Liver (tissue), 9 donors: ENCODE measurements around the gene GNAO1. TPM values are rescaled to one million over a fixed set of nuclear protein-coding genes. Genes with fewer than 3 reads are reported as not detected.

Source experiments
- DNase-seq: peaks from one replicate; pipeline ENCODE4 v3.0.0-alpha.2; 2017; ENCODE audit warnings: low spot score
- H3K27ac ChIP-seq, 2 donors: one replicate each; pipeline ENCODE4 v1.7.0; 2013; ENCODE audit warnings: inconsistent platforms in 2 of 2, low read length in 2 of 2, control low read depth in 1 of 2, low read depth in 1 of 2, mild to moderate bottlenecking in 1 of 2
- H3K27me3 ChIP-seq, 4 donors: one replicate each; pipeline versions ENCODE4 v1.6.1 to v1.7.0; 2013; ENCODE audit warnings: low read length in 3 of 4, inconsistent platforms in 1 of 4, mild to moderate bottlenecking in 1 of 4, moderate library complexity in 1 of 4; ENCODE audit not compliant: control insufficient read depth in 4 of 4, insufficient read depth in 4 of 4
- H3K36me3 ChIP-seq, 4 donors: one replicate each; pipeline versions ENCODE4 v1.6.1 to v1.7.0; 2013; ENCODE audit warnings: low read length in 3 of 4, mild to moderate bottlenecking in 3 of 4, low read depth in 1 of 4, moderate library complexity in 1 of 4; ENCODE audit not compliant: control insufficient read depth in 4 of 4, insufficient read depth in 3 of 4
- H3K4me1 ChIP-seq, 4 donors: one replicate each; pipeline versions ENCODE4 v1.6.1 to v1.7.0; 2013; ENCODE audit warnings: low read length in 3 of 4, mild to moderate bottlenecking in 3 of 4, moderate library complexity in 1 of 4; ENCODE audit not compliant: control insufficient read depth in 4 of 4, insufficient read depth in 4 of 4
- H3K4me3 ChIP-seq, 3 donors: one replicate each; pipeline versions ENCODE4 v1.6.1 to v1.7.0; 2013; ENCODE audit warnings: low read length in 3 of 3, control low read depth in 1 of 3, low read depth in 1 of 3, mild to moderate bottlenecking in 1 of 3
- H3K9ac ChIP-seq, 2 donors: one replicate each; pipeline ENCODE4 v1.7.0; 2013; ENCODE audit warnings: low read length in 2 of 2, mild to moderate bottlenecking in 2 of 2, moderate library complexity in 2 of 2, control low read depth in 1 of 2, low read depth in 1 of 2
- H3K9me3 ChIP-seq, 4 donors: one replicate each; pipeline versions ENCODE4 v1.6.1 to v1.7.0; 2013; ENCODE audit warnings: low read length in 3 of 4; ENCODE audit not compliant: control insufficient read depth in 4 of 4
- CTCF ChIP-seq: fragments of 150-350 bp; IDR thresholded peaks from 2 replicates; pipeline ENCODE4 v1.5.1; 2017; ENCODE audit warnings: improper control_type of control experiment, low read depth, low read length; ENCODE audit not compliant: missing input control
- EGR1 ChIP-seq, 2 donors: IDR thresholded peaks; 2 replicates each; pipeline ENCODE4 v1.6.1; 2016 to 2018; ENCODE audit warnings: antibody characterized with exemption in 2 of 2, low read depth in 2 of 2
- FOXA1 ChIP-seq: IDR thresholded peaks from 2 replicates; pipeline ENCODE4 v1.6.1; 2016; ENCODE audit warnings: antibody characterized with exemption
- FOXA2 ChIP-seq: IDR thresholded peaks from 2 replicates; pipeline ENCODE4 v1.6.1; 2016; ENCODE audit warnings: antibody characterized with exemption
- GABPA ChIP-seq, 2 donors: IDR thresholded peaks in 1 of 2; conservative IDR thresholded peaks in 1 of 2; 2 replicates each; pipeline ENCODE4 v1.6.1; 2016; ENCODE audit warnings: antibody characterized with exemption in 2 of 2, mild to moderate bottlenecking in 1 of 2, moderate library complexity in 1 of 2
- HNF4A ChIP-seq, 2 donors: conservative IDR thresholded peaks; 2 replicates each; pipeline ENCODE4 v1.6.1; 2016; ENCODE audit warnings: antibody characterized with exemption in 2 of 2, mild to moderate bottlenecking in 2 of 2
- HNF4G ChIP-seq: IDR thresholded peaks from 2 replicates; pipeline ENCODE4 v1.6.1; 2016; ENCODE audit warnings: antibody characterized with exemption
- JUND ChIP-seq, 2 donors: IDR thresholded peaks; 2 replicates each; pipeline ENCODE4 v1.6.1; 2016; ENCODE audit warnings: antibody characterized with exemption in 2 of 2
- NR2F2 ChIP-seq: IDR thresholded peaks from 2 replicates; pipeline ENCODE4 v1.6.1; 2016; ENCODE audit warnings: antibody characterized with exemption
- RAD21 ChIP-seq, 2 donors: IDR thresholded peaks; 2 replicates each; pipeline ENCODE4 v1.6.1; 2016; ENCODE audit warnings: antibody characterized with exemption in 2 of 2, mild to moderate bottlenecking in 2 of 2
- RXRA ChIP-seq, 2 donors: IDR thresholded peaks; 2 replicates each; pipeline ENCODE4 v1.6.1; 2017 to 2018; ENCODE audit warnings: antibody characterized with exemption in 2 of 2, mild to moderate bottlenecking in 1 of 2
- SP1 ChIP-seq: IDR thresholded peaks from 2 replicates; pipeline ENCODE4 v1.6.1; 2018; ENCODE audit warnings: antibody characterized with exemption, mild to moderate bottlenecking
- TAF1 ChIP-seq: conservative IDR thresholded peaks from 2 replicates; pipeline ENCODE4 v1.6.1; 2016; ENCODE audit warnings: antibody characterized with exemption, mild to moderate bottlenecking
- YY1 ChIP-seq: IDR thresholded peaks from 2 replicates; pipeline ENCODE4 v1.6.1; 2016; ENCODE audit warnings: antibody characterized with exemption, mild to moderate bottlenecking
- ZBTB33 ChIP-seq: IDR thresholded peaks from 2 replicates; pipeline ENCODE4 v1.6.1; 2016; ENCODE audit warnings: antibody characterized with exemption
- WGBS: extraction: QIAGEN DNeasy Blood & Tissue Kit; methylation state at CpG from one replicate; pipeline ENCODE4 v1.1.7; 2013; 5-methylcytosine and 5-hydroxymethylcytosine counted together
- polyA plus RNA-seq, 2 donors: library from polyadenylated mRNA; stranded (reverse) in 1 of 2; unstranded in 1 of 2; fragments of 200-250 nt in 1 of 2; fragments of >200 nt in 1 of 2; fragmentation: Nextera tagmentation in 1 of 2; extraction: Ambion mirVana in 1 of 2; gene quantifications; one replicate each; pipeline versions ENCODE4 v1.2.1 to v1.2.3, GENCODE V29; 2013 to 2015
- total RNA-seq, 2 donors: library from RNA; depleted of rRNA; stranded (reverse); fragments of >200 nt; gene quantifications; one replicate each; pipeline ENCODE4 v1.2.3, GENCODE V29; 2014
- TF ChIP-seq, protein P1 (sequence below): IDR thresholded peaks from 2 replicates; pipeline ENCODE4 v1.6.1; 2016; ENCODE audit warnings: antibody characterized with exemption
- TF ChIP-seq, protein P2 (sequence below): IDR thresholded peaks from 2 replicates; pipeline ENCODE4 v1.6.1; 2016; ENCODE audit warnings: antibody characterized with exemption
- TF ChIP-seq, protein P3 (sequence below): IDR thresholded peaks from 2 replicates; pipeline ENCODE4 v1.6.1; 2016; ENCODE audit warnings: antibody characterized with exemption, mild to moderate bottlenecking
- donor health status: healthy.
- donor health status: healthy.
- donor health status: healthy.
- donor health status: healthy.
- donor health status: healthy.

GNAO1 gene
- total and polyA plus RNA-seq, 4 donors, result 0.61 to 15.1 (median 7.0) TPM

DNA sequence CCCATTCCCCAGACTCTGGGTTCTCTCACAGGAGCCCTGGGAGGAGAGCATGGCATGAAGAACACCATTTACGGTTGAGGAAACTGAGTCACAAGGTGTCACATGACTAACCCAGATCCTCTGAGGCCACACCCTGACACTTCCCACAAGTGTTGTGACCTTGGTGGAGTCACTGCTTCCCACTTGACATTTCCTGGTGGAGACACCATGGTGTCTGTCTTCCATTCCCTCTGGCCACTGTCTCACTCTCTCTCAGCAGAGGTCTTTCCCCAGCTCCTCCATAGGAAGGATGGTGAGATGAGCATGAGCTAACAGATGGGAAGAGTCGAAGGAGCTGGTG is 116.2 kb downstream of the GNAO1 start (continued):
- TF ChIP-seq RAD21 (IDR thresholded peaks at IDR 0.05) (no peak), TAF1 (no peak), RXRA (IDR thresholded peaks at IDR 0.05) (no peak)

- no peak overlapping the region for H3K27ac ChIP-seq
- H3K9ac ChIP-seq, result no peak overlapping the region
- DNase-seq, result no peak
- no peaks in the 10 kb centered on the region for H3K4me1 ChIP-seq
- H3K27me3 ChIP-seq, result no peaks in the 10 kb centered on the region
- peaks cover 0 to 8% (median 0%) of the 10 kb centered on the region in 4 donors for H3K36me3 ChIP-seq
- H3K9me3 ChIP-seq, result no peaks in the 10 kb centered on the region
- TF ChIP-seq NR2F2 (no peak), RXRA (IDR thresholded peaks at IDR 0.05) (no peak), ZBTB33 (no peak), YY1 (no peak), HNF4A (conservative IDR thresholded peaks at IDR 0.05) (no peak), FOXA1 (no peak), CTCF (no peak), JUND (IDR thresholded peaks at IDR 0.05) (no peak), SP1 (no peak), TAF1 (no peak), EGR1 (IDR thresholded peaks at IDR 0.05; ENCODE audit: low read depth in 2 of 2) (no peak), RAD21 (IDR thresholded peaks at IDR 0.05) (no peak), GABPA (IDR thresholded peaks at IDR 0.05 in 1 of 2, conservative IDR thresholded peaks at IDR 0.05 in 1 of 2) (no peak), FOXA2 (no peak), HNF4G (no peak)
- TF ChIP-seq, protein P1, sequence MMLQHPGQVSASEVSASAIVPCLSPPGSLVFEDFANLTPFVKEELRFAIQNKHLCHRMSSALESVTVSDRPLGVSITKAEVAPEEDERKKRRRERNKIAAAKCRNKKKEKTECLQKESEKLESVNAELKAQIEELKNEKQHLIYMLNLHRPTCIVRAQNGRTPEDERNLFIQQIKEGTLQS, result no peak
- TF ChIP-seq, protein P2, sequence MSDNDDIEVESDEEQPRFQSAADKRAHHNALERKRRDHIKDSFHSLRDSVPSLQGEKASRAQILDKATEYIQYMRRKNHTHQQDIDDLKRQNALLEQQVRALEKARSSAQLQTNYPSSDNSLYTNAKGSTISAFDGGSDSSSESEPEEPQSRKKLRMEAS, result no peak
- TF ChIP-seq, protein P3, sequence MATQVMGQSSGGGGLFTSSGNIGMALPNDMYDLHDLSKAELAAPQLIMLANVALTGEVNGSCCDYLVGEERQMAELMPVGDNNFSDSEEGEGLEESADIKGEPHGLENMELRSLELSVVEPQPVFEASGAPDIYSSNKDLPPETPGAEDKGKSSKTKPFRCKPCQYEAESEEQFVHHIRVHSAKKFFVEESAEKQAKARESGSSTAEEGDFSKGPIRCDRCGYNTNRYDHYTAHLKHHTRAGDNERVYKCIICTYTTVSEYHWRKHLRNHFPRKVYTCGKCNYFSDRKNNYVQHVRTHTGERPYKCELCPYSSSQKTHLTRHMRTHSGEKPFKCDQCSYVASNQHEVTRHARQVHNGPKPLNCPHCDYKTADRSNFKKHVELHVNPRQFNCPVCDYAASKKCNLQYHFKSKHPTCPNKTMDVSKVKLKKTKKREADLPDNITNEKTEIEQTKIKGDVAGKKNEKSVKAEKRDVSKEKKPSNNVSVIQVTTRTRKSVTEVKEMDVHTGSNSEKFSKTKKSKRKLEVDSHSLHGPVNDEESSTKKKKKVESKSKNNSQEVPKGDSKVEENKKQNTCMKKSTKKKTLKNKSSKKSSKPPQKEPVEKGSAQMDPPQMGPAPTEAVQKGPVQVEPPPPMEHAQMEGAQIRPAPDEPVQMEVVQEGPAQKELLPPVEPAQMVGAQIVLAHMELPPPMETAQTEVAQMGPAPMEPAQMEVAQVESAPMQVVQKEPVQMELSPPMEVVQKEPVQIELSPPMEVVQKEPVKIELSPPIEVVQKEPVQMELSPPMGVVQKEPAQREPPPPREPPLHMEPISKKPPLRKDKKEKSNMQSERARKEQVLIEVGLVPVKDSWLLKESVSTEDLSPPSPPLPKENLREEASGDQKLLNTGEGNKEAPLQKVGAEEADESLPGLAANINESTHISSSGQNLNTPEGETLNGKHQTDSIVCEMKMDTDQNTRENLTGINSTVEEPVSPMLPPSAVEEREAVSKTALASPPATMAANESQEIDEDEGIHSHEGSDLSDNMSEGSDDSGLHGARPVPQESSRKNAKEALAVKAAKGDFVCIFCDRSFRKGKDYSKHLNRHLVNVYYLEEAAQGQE, result no peak
- 90% methylated on average over 3 of the region's 3 CpGs for WGBS
- H3K4me3 ChIP-seq, result no peak overlapping the region
Observed at GRCh38 chr16:56309008-56309407, 117.7 kb downstream of the GNAO1 start.
